HG02623 (cell line): Measurements from ENCODE around the gene SCGB1D1.

Experiments used
- ATAC-seq: cut with Tn5 transposase; IDR thresholded peaks from one replicate; pipeline ENCODE4 v1.9.1; 2021; ENCODE audit warnings: moderate library complexity; ENCODE audit not compliant: unreplicated experiment

Gene SCGB1D1

GRCh38 chr11:62221498-62221897, 31.5 kb downstream of the SCGB1D1 start:
- ATAC-seq = no peak

GRCh38 chr11:62223095-62223494, 33.1 kb downstream of the SCGB1D1 start:
- ATAC-seq = no peak

DNA sequence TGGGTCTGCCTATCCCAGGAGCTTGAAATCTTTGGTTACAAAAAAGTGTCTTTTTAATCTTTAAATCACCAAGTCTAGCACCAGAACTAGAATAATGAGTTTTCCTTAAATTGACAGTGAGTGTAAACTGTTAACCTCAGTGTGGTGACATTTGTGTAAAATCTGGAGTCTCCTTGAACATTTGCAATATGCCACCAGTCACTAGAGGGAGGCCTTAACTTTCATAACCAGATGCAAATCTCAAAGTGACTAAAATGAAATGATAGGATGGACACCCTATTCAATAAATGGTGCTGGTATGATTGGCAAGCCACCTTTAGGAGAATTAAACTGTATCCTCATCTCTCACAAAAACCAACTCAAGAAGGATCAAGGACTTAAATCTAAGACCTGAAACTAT, 43.7 kb downstream of the SCGB1D1 start:
- no peak for ATAC-seq

GRCh38 chr11:62236187-62236586, 46.2 kb downstream of the SCGB1D1 start:
- no peak for ATAC-seq

GRCh38 chr11:62237499-62237898, 47.5 kb downstream of the SCGB1D1 start:
- ATAC-seq = no peak

DNA sequence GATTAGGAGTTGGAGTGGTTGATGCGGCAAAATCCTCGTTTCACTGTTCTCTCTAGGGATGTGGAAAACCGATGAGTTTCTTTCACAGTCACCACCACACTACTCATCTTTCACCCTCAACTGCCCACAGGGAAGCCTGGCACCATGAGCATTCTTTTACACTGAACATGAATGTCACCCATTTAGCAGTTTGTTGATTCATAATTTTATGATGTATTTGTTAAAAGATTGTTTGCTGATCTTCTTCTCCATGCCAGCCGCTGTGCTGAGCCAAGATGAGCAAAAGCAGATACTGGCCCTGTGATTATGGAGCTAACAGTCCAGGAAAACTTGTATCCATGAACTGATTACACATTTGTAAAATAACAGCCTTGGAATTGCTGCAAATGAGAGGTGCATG, 48.1 kb downstream of the SCGB1D1 start:
- ATAC-seq = no peak

DNA sequence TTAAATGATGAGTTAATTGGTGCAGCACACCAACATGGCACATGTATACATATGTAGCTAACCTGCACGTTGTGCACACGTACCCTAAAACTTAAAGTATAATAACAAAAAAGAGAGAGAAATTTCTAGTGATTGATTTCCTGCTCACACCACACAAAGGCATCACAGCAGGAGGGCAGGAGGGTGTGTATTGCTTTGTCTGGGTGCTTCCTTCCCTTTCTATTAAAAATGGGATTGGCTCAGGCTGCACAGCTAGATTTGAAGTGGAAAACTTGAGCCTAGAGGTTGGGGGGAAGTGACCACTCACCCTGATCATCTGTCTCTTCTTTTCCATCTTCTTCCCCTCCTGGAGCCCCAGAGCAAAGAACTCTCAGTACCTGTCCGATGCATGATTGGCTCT, 51.1 kb downstream of the SCGB1D1 start:
- ATAC-seq = no peak

- no peak for ATAC-seq
Measured at GRCh38 chr11:62242021-62242420, 52.0 kb downstream of the SCGB1D1 start, which contains the start of gene SCGB1D2. SCGB1D2 (plus strand) TSS chr11:62242239; CDS start chr11:62242308, 69 bp downstream.
